Testis (tissue), 3 donors: ENCODE results near the gene PPIL1. TPM values are rescaled to one million over a fixed set of nuclear protein-coding genes. Genes with fewer than 3 reads are reported as not detected.

Experiments
- DNase-seq: peaks from one replicate; pipeline ENCODE4 v3.0.0-alpha.2; 2019
- H3K27ac ChIP-seq, 2 donors: fragments of 200-600 bp; sonication (generic); one replicate each; pipeline ENCODE4 v1.5.1; 2019
- H3K27me3 ChIP-seq: fragments of 200-600 bp; sonication (generic); one replicate; pipeline ENCODE4 v1.5.1; 2019
- H3K36me3 ChIP-seq: fragments of 200-600 bp; sonication (generic); one replicate; pipeline ENCODE4 v1.5.1; 2017; ENCODE audit warnings: low read depth; ENCODE audit errors: missing control alignments
- H3K4me1 ChIP-seq: fragments of 200-600 bp; sonication (generic); one replicate; pipeline ENCODE4 v1.5.1; 2019
- H3K4me3 ChIP-seq, 2 donors: fragments of 200-600 bp; sonication (generic); one replicate each; pipeline ENCODE4 v1.5.1; 2017 to 2019
- H3K9me3 ChIP-seq: fragments of 200-600 bp; sonication (generic); one replicate; pipeline ENCODE4 v1.5.1; 2017
- POLR2A ChIP-seq: fragments of 450-650 bp; IDR thresholded peaks from one replicate; pipeline ENCODE4 v1.6.1; 2017; ENCODE audit warnings: antibody characterized with exemption, mild to moderate bottlenecking, moderate library complexity
- WGBS, 2 donors: methylation state at CpG; one replicate each; pipeline ENCODE4 v1.1.5; 2018; 5-methylcytosine and 5-hydroxymethylcytosine counted together
- intact Hi-C: fragments of 100-400 bp; cut with DNase I; formaldehyde crosslinking; loops from one replicate; pipeline ENCODE4 v1.15.1; 2023; ENCODE audit warnings: low total_unique reads
- polyA plus RNA-seq: library from polyadenylated mRNA; stranded (reverse); fragments of 350-450 nt; fragmentation: Illumina TruSeq; extraction: RNeasy Lipid Tissue Mini Kit (QIAGEN cat#74804); gene quantifications from one replicate; pipeline ENCODE4 v1.2.3, GENCODE V29; 2014; ENCODE audit warnings: low read depth, low replicate concordance; ENCODE audit not compliant: insufficient read depth
- total RNA-seq, 2 donors: library from RNA; depleted of rRNA; stranded (reverse); fragments of >200 nt; gene quantifications; one replicate each; pipeline ENCODE4 v1.2.3, GENCODE V29; 2016
- TF ChIP-seq, protein P1 (sequence below), 3 experiments: fragments of 450-650 bp in 2 of 3; fragments of 200-600 bp in 1 of 3; sonication (generic) in 1 of 3; IDR thresholded peaks; one replicate each; pipeline ENCODE4 v1.5.1; 2016 to 2019; ENCODE audit warnings: antibody characterized with exemption in 3 of 3, mild to moderate bottlenecking in 2 of 3, moderate library complexity in 1 of 3

Gene PPIL1
- total and polyA plus RNA-seq, 3 donors from 2014 or later: 35.0 to 41.2 (median 39.4) TPM

- peaks cover 24% of the 10 kb centered on the region for H3K4me1 ChIP-seq
- H3K9me3 ChIP-seq: no peaks in the 10 kb centered on the region
- peak overlapping the region; percentile 71 to 87 for H3K27ac ChIP-seq
- H3K27me3 ChIP-seq: no peaks in the 10 kb centered on the region
- intact Hi-C loops: no loop called here
- TF ChIP-seq, protein P1, sequence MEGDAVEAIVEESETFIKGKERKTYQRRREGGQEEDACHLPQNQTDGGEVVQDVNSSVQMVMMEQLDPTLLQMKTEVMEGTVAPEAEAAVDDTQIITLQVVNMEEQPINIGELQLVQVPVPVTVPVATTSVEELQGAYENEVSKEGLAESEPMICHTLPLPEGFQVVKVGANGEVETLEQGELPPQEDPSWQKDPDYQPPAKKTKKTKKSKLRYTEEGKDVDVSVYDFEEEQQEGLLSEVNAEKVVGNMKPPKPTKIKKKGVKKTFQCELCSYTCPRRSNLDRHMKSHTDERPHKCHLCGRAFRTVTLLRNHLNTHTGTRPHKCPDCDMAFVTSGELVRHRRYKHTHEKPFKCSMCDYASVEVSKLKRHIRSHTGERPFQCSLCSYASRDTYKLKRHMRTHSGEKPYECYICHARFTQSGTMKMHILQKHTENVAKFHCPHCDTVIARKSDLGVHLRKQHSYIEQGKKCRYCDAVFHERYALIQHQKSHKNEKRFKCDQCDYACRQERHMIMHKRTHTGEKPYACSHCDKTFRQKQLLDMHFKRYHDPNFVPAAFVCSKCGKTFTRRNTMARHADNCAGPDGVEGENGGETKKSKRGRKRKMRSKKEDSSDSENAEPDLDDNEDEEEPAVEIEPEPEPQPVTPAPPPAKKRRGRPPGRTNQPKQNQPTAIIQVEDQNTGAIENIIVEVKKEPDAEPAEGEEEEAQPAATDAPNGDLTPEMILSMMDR (IDR thresholded peaks at IDR 0.05): peak in 2 of 3 experiments; percentile 11 to 26
- no peak for TF ChIP-seq POLR2A
- H3K36me3 ChIP-seq: no peaks in the 10 kb centered on the region
- WGBS, 2 donors: 1 to 2% methylated on average over 34 to 50 of the region's 70 CpGs
- H3K4me3 ChIP-seq: peak overlapping the region; percentile 53 to 72
- no peak for DNase-seq
Observed at GRCh38 chr6:36839749-36840431, 34.7 kb downstream of the PPIL1 start.

GRCh38 chr6:36838896-36839748 lies 35.5 kb downstream of the PPIL1 start, which contains the start of gene CPNE5:
TSS of gene CPNE5 (minus strand) at chr6:36839444. CDS start at chr6:36839377, 67 bp downstream.
- Histone ChIP-seq H3K36me3 (no peaks in the 10 kb centered on the region), H3K4me3 (peak within 1 kb of the TSS; percentile 53 to 72), H3K27me3 (no peaks in the 10 kb centered on the region), H3K4me1 (peaks cover 27% of the 10 kb centered on the region), H3K9me3 (no peaks in the 10 kb centered on the region), H3K27ac (peak within 1 kb of the TSS; percentile 71 to 87)
- 11 to 15% methylated on average over 31 to 57 of the region's 57 CpGs for WGBS, 2 donors
- intact Hi-C loops: no loop called here
- no peak for TF ChIP-seq POLR2A
- TF ChIP-seq, protein P1 (IDR thresholded peaks at IDR 0.05): no peak
- no peak for DNase-seq

- DNase-seq: no peak
- peaks cover 21% of the 10 kb centered on the region for H3K4me1 ChIP-seq
- TF ChIP-seq, protein P1 (IDR thresholded peaks at IDR 0.05): no peak
- TF ChIP-seq POLR2A: no peak
- peak overlapping the region in 1 of 2 donors; percentile 55 for H3K27ac ChIP-seq
- 66 to 78% methylated on average over 6 of the region's 6 CpGs for WGBS, 2 donors
- no peaks in the 10 kb centered on the region for H3K9me3 ChIP-seq
- no peaks in the 10 kb centered on the region for H3K27me3 ChIP-seq
- no peak overlapping the region for H3K4me3 ChIP-seq
- intact Hi-C loops: no loop called here
- H3K36me3 ChIP-seq: no peaks in the 10 kb centered on the region
Observed at GRCh38 chr6:36837686-36838085, 36.9 kb downstream of the PPIL1 start.

DNA sequence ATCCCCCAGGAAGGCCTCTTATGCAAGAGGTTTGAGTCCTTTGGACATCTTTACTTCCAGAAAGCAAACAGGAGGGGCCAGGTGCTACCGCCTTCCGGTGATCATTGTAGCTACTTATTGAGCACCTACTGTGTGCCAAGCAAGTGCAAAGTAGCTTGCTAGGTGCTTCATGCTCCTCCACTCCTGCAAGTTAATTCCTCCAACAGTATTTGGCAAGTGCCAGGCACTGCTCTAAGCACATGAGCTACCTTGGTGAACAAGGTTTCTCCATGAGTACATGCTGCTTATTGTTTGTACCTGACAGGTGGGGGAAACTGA lies 37.6 kb downstream of the PPIL1 start:
- peaks cover 21% of the 10 kb centered on the region for H3K4me1 ChIP-seq
- intact Hi-C loops: no loop called here

More for the DNA sequence above, 37.6 kb downstream of the PPIL1 start:
- Histone ChIP-seq H3K27ac (no peak overlapping the region), H3K27me3 (no peaks in the 10 kb centered on the region), H3K4me3 (no peak overlapping the region), H3K36me3 (no peaks in the 10 kb centered on the region), H3K9me3 (no peaks in the 10 kb centered on the region)
- TF ChIP-seq, protein P1 (IDR thresholded peaks at IDR 0.05): no peak
- TF ChIP-seq POLR2A: no peak
- DNase-seq: no peak
- 84% methylated on average over 2 of the region's 2 CpGs; no CpG with 5 or more reads in 1 of the 2 donors for WGBS, 2 donors
